ENCODE results near the gene ZNF853. TPM values are rescaled to one million over a fixed set of nuclear protein-coding genes. Genes with fewer than 3 reads are reported as not detected.

ZNF853 gene
- total RNA-seq, 1 experiment from 2014 or later = 7.9 TPM

DNA sequence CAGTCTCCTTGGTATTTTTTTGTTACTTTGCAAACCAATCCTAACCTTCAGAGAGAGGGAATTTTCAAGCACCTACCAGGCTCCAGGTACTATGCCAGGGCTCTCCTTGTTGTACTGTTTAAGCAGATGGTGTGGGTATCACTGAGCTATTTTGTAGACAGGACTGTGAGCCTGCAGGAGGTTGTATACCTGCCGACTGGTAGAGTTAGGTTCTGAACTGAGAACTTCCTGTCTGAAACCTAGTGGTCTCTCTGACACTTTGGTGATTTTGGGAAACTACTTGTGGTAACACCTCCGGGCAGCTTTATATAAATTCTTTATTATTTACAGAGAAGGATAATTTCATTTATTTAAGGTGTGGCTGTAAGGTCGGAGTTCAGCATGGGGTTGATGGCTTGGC, 4.6 kb downstream of the ZNF853 start:
- Histone ChIP-seq H3K79me2 (ENCODE audit: low read depth) (no peaks in the 10 kb centered on the region), H2AFZ (no peak overlapping the region), H3K27me3 (ENCODE audit: insufficient read depth, low read depth) (no peaks in the 10 kb centered on the region), H3K27ac (no peak overlapping the region), H3K9me3 (ENCODE audit: insufficient read depth, low read depth) (no peaks in the 10 kb centered on the region), H3K4me3 (no peak overlapping the region), H3K9me2 (ENCODE audit: insufficient read depth) (no peaks in the 10 kb centered on the region), H3F3A (ENCODE audit: insufficient read depth, low read depth) (peaks cover under 1% of the 10 kb centered on the region; the same call in 1 of the 2 replicates), H3K4me1 (replicated peaks; ENCODE audit: insufficient read depth) (0 out of 2 replicates have a peak, but pooled peaks cover 7% of the 10 kb centered on the region), H3K36me3 (ENCODE audit: low read depth) (no peaks in the 10 kb centered on the region), H4K20me1 (ENCODE audit: insufficient read depth) (no peaks in the 10 kb centered on the region), H3K4me2 (no peak overlapping the region)
- CTCF ChIA-PET = interaction anchor here (0.6 kb wide), 1 partner anchor 46 kb away, joined by 4 read pairs; no protein-coding TSS in a partner anchor
- BruUV-seq (replicated peaks) = no TSS peak
- TF ChIP-seq, protein P1, sequence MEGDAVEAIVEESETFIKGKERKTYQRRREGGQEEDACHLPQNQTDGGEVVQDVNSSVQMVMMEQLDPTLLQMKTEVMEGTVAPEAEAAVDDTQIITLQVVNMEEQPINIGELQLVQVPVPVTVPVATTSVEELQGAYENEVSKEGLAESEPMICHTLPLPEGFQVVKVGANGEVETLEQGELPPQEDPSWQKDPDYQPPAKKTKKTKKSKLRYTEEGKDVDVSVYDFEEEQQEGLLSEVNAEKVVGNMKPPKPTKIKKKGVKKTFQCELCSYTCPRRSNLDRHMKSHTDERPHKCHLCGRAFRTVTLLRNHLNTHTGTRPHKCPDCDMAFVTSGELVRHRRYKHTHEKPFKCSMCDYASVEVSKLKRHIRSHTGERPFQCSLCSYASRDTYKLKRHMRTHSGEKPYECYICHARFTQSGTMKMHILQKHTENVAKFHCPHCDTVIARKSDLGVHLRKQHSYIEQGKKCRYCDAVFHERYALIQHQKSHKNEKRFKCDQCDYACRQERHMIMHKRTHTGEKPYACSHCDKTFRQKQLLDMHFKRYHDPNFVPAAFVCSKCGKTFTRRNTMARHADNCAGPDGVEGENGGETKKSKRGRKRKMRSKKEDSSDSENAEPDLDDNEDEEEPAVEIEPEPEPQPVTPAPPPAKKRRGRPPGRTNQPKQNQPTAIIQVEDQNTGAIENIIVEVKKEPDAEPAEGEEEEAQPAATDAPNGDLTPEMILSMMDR (conservative IDR thresholded peaks at IDR 0.05) = no peak
- TF ChIP-seq EZH2 (IDR thresholded peaks at IDR 0.05; ENCODE audit: low read depth) = no peak
- POLR2A ChIA-PET (ENCODE audit: unreplicated experiment) = no interaction called here
- DNase-seq = no peak
- intact Hi-C loops (cut with micrococcal nuclease; ENCODE audit: unreplicated experiment) = no loop called here

DNA sequence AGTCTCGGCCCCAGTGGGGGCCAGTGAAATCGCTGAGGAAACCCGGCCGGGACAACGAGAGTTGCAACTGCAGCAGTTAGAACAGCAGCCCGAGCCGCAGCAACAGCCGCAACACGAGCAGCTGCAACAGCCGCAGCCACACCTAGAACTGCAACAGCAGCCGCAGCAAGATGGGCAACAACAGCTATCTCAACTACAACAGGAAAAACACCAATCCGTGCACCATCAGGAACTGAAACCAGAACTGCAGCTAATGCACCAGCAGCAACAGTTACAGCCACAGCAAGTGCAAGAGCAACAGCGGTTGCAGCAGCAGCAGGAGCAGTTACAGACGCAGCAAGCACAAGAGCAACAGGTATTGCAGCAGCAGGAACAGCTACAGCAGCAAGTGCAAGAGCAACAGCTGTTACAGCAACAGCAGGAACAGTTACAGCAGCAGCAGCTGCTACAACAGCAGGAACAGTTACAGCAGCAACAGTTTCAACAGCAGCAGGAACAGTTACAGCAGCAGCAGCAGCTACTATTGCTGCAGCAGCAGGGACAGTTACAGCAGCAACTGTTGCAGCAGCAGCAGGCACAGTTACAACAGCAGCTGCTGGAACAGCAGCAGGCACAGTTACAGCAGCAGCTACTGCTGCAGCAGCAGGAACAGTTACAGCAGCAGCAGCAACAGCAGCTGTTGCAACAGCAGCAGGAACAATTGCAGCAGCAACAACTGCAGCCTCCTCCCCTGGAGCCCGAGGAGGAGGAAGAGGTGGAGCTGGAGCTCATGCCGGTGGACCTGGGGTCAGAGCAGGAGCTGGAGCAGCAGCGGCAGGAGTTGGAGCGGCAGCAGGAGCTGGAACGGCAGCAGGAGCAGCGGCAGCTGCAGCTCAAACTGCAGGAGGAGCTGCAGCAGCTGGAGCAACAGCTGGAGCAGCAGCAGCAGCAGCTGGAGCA, 6.1 kb downstream of the ZNF853 start:
- H3K79me2 ChIP-seq (ENCODE audit: low read depth) = no peaks in the 10 kb centered on the region
- H3K36me3 ChIP-seq (ENCODE audit: low read depth) = no peaks in the 10 kb centered on the region
- ChIA-PET CTCF (no interaction called here), POLR2A (ENCODE audit: unreplicated experiment) (no interaction called here)
- intact Hi-C loops (cut with micrococcal nuclease; ENCODE audit: unreplicated experiment) = no loop called here
- no peaks in the 10 kb centered on the region for H4K20me1 ChIP-seq (ENCODE audit: insufficient read depth)
- H3K27me3 ChIP-seq (ENCODE audit: insufficient read depth, low read depth) = no peaks in the 10 kb centered on the region
- H3K9me3 ChIP-seq (ENCODE audit: insufficient read depth, low read depth) = no peaks in the 10 kb centered on the region
- H3K9me2 ChIP-seq (ENCODE audit: insufficient read depth) = no peaks in the 10 kb centered on the region
- H3K27ac ChIP-seq = no peak overlapping the region
- TF ChIP-seq EZH2 (IDR thresholded peaks at IDR 0.05; ENCODE audit: low read depth) = no peak
- TF ChIP-seq, protein P1 (conservative IDR thresholded peaks at IDR 0.05) = no peak
- DNase-seq = no peak
- no peak overlapping the region for H2AFZ ChIP-seq
- H3K4me1 ChIP-seq (replicated peaks; ENCODE audit: insufficient read depth) = 0 out of 2 replicates have a peak, but pooled peaks cover 1% of the 10 kb centered on the region
- H3F3A ChIP-seq (ENCODE audit: insufficient read depth, low read depth) = no peaks in the 10 kb centered on the region
- BruUV-seq (replicated peaks) = no TSS peak
- no peak overlapping the region for H3K4me3 ChIP-seq
- no peak overlapping the region for H3K4me2 ChIP-seq

DNA sequence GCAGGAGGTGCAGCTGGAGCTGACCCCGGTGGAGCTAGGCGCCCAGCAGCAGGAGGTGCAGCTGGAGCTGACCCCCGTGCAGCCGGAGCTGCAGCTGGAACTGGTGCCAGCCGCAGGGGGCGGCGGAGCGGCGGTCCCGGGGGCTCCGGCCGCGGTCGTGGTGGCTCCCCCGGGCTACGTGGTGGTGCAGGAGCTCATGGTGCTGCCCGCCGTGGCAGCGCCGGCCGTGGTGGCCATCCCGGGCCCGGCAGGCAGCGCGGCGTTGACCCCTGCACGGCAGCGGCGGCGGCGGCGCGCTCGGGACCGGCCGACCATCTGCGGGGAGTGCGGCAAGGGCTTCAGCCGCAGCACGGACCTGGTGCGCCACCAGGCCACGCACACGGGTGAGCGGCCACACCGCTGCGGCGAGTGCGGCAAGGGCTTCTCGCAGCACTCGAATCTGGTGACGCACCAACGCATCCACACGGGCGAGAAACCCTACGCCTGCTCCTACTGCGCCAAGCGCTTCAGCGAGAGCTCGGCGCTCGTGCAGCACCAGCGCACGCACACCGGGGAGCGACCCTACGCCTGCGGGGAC, 6.8 kb downstream of the ZNF853 start:
- CTCF ChIA-PET = no interaction called here
- BruUV-seq (replicated peaks) = no TSS peak

More for the DNA sequence above, 6.8 kb downstream of the ZNF853 start:
- Histone ChIP-seq H3K79me2 (ENCODE audit: low read depth) (no peaks in the 10 kb centered on the region), H3K4me1 (replicated peaks; ENCODE audit: insufficient read depth) (no peaks in the 10 kb centered on the region), H3K27me3 (ENCODE audit: insufficient read depth, low read depth) (no peaks in the 10 kb centered on the region), H3K9me2 (ENCODE audit: insufficient read depth) (no peaks in the 10 kb centered on the region), H3K4me3 (no peak overlapping the region), H3K27ac (no peak overlapping the region), H3F3A (ENCODE audit: insufficient read depth, low read depth) (no peaks in the 10 kb centered on the region), H3K36me3 (ENCODE audit: low read depth) (no peaks in the 10 kb centered on the region), H2AFZ (no peak overlapping the region), H3K4me2 (no peak overlapping the region), H3K9me3 (ENCODE audit: insufficient read depth, low read depth) (no peaks in the 10 kb centered on the region), H4K20me1 (ENCODE audit: insufficient read depth) (no peaks in the 10 kb centered on the region)
- DNase-seq = no peak
- intact Hi-C loops (cut with micrococcal nuclease; ENCODE audit: unreplicated experiment) = no loop called here
- POLR2A ChIA-PET (ENCODE audit: unreplicated experiment) = no interaction called here
- TF ChIP-seq, protein P1 (conservative IDR thresholded peaks at IDR 0.05) = no peak
- TF ChIP-seq EZH2 (IDR thresholded peaks at IDR 0.05; ENCODE audit: low read depth) = no peak
